Gastroesophageal sphincter (tissue), 4 donors: ENCODE measurements around the gene KAT7. TPM values are rescaled to one million over a fixed set of nuclear protein-coding genes. Genes with fewer than 3 reads are reported as not detected.

Experiments used
- ATAC-seq: fragments of 150-250 bp; one replicate; pipeline ENCODE4 v1.9.1; 2016; ENCODE audit warnings: mild to moderate bottlenecking, moderate library complexity
- H3K27ac ChIP-seq, 4 donors: fragments of 200-600 bp; sonication (generic) in 3 of 4; 1 replicate in 3 of 4; 2 replicates in 1 of 4; pipeline ENCODE4 v1.5.1; 2016 to 2019
- H3K27me3 ChIP-seq: fragments of 200-600 bp; sonication (generic); one replicate; pipeline ENCODE4 v1.5.1; 2019
- H3K36me3 ChIP-seq, 2 donors: fragments of 200-600 bp; sonication (generic); one replicate each; pipeline ENCODE4 v1.5.1; 2019; ENCODE audit warnings: control low read depth in 1 of 2
- H3K4me1 ChIP-seq, 3 donors: fragments of 200-600 bp; sonication (generic); 1 replicate in 2 of 3; 2 replicates in 1 of 3; pipeline ENCODE4 v1.5.1; 2016 to 2019; ENCODE audit warnings: control low read depth in 2 of 3
- H3K4me3 ChIP-seq, 2 donors: fragments of 200-600 bp; sonication (generic); one replicate each; pipeline ENCODE4 v1.5.1; 2019; ENCODE audit warnings: mild to moderate bottlenecking in 1 of 2, moderate library complexity in 1 of 2
- H3K9me3 ChIP-seq, 3 donors: fragments of 200-600 bp; sonication (generic); one replicate each; pipeline ENCODE4 v1.5.1; 2017 to 2019; ENCODE audit warnings: control low read depth in 2 of 3
- CTCF ChIP-seq, 4 experiments: fragments of 200-600 bp in 2 of 4; fragments of 450-650 bp in 2 of 4; sonication (generic) in 1 of 4; IDR thresholded peaks; one replicate each; pipeline ENCODE4 v1.5.1; 2017 to 2019; ENCODE audit warnings: antibody characterized with exemption in 4 of 4, mild to moderate bottlenecking in 2 of 4, moderate library complexity in 2 of 4
- EP300 ChIP-seq: sonication (generic); formaldehyde crosslinking; IDR thresholded peaks from one replicate; pipeline ENCODE4 v1.6.1; 2017; ENCODE audit warnings: antibody characterized with exemption, mild to moderate bottlenecking
- POLR2A ChIP-seq, 2 donors: fragments of 450-650 bp; IDR thresholded peaks; one replicate each; pipeline ENCODE4 v1.6.1; 2017; ENCODE audit warnings: antibody characterized with exemption in 2 of 2, mild to moderate bottlenecking in 2 of 2, moderate library complexity in 1 of 2
- POLR2AphosphoS5 ChIP-seq: sonication (generic); formaldehyde crosslinking; IDR thresholded peaks from one replicate; pipeline ENCODE4 v1.6.1; 2017; ENCODE audit warnings: antibody characterized with exemption
- WGBS, 2 donors: methylation state at CpG; one replicate each; pipeline ENCODE4 v1.1.5; 2018; ENCODE audit warnings: low coverage in 1 of 2; 5-methylcytosine and 5-hydroxymethylcytosine counted together
- total RNA-seq, 4 donors: library from RNA; depleted of rRNA; stranded (reverse); fragments of >200 nt; gene quantifications; one replicate each; pipeline ENCODE4 v1.1.0, GENCODE V29; 2016

KAT7 gene
- total RNA-seq, 4 donors from 2014 or later, result 37.7 to 54.1 (median 46.1) TPM

GRCh38 chr17:49842846-49843245 lies 54.4 kb downstream of the KAT7 start:
- Histone ChIP-seq H3K27me3 (no peaks in the 10 kb centered on the region), H3K9me3 (no peaks in the 10 kb centered on the region), H3K27ac (no peak overlapping the region), H3K4me3 (no peak overlapping the region), H3K36me3 (peaks cover 0 to 12% of the 10 kb centered on the region in 2 donors), H3K4me1 (peaks cover 2 to 58% (median 8%) of the 10 kb centered on the region in 3 donors)
- no peak for ATAC-seq
- TF ChIP-seq EP300 (no peak), POLR2AphosphoS5 (peak; percentile 57), POLR2A (IDR thresholded peaks at IDR 0.05) (no peak), CTCF (IDR thresholded peaks at IDR 0.05) (peak in 1 of 4 experiments; percentile 8)
- WGBS, 2 donors, result 18 to 55% methylated on average over 6 of the region's 6 CpGs

- no peak for ATAC-seq
- H3K27me3 ChIP-seq, result no peaks in the 10 kb centered on the region
- no peaks in the 10 kb centered on the region for H3K9me3 ChIP-seq
- H3K36me3 ChIP-seq, result peaks cover 0 to 2% of the 10 kb centered on the region in 2 donors
- no peak for TF ChIP-seq POLR2AphosphoS5
- no peak for TF ChIP-seq EP300
- TF ChIP-seq CTCF (IDR thresholded peaks at IDR 0.05), result peak in 1 of 4 experiments; percentile 13
- no peak overlapping the region for H3K27ac ChIP-seq
- H3K4me3 ChIP-seq, result no peak overlapping the region
- H3K4me1 ChIP-seq, result peaks cover 2 to 58% (median 8%) of the 10 kb centered on the region in 3 donors
- WGBS, 2 donors, result 86% methylated on average over 1 of the region's 6 CpGs; no CpG with 5 or more reads in 1 of the 2 donors
Measured at GRCh38 chr17:49843774-49844350, 55.4 kb downstream of the KAT7 start.

- Histone ChIP-seq H3K4me1 (peaks cover 2 to 60% (median 8%) of the 10 kb centered on the region in 3 donors), H3K9me3 (no peaks in the 10 kb centered on the region), H3K27ac (peak overlapping the region in 3 of 4 donors; percentile 62 to 67 (median 62)), H3K4me3 (no peak overlapping the region), H3K36me3 (no peaks in the 10 kb centered on the region), H3K27me3 (no peaks in the 10 kb centered on the region)
- WGBS, 2 donors, result 11% methylated on average over 3 of the region's 3 CpGs; no CpG with 5 or more reads in 1 of the 2 donors
- ATAC-seq, result peak; percentile 46
- TF ChIP-seq EP300, result no peak
- peak; percentile 78 for TF ChIP-seq POLR2AphosphoS5
Measured at GRCh38 chr17:49845321-49845720, 56.8 kb downstream of the KAT7 start.

GRCh38 chr17:49846938-49847712 lies 58.6 kb downstream of the KAT7 start:
- Histone ChIP-seq H3K4me3 (no peak overlapping the region), H3K36me3 (no peaks in the 10 kb centered on the region), H3K27me3 (no peaks in the 10 kb centered on the region), H3K9me3 (no peaks in the 10 kb centered on the region), H3K27ac (no peak overlapping the region), H3K4me1 (peaks cover 2 to 74% (median 16%) of the 10 kb centered on the region in 3 donors)
- TF ChIP-seq CTCF (IDR thresholded peaks at IDR 0.05) (no peak), EP300 (no peak), POLR2A (IDR thresholded peaks at IDR 0.05) (no peak), POLR2AphosphoS5 (no peak)
- ATAC-seq, result no peak
- WGBS, 2 donors, result 50 to 60% methylated on average over 3 to 5 of the region's 9 CpGs

- Histone ChIP-seq H3K9me3 (no peaks in the 10 kb centered on the region), H3K27ac (no peak within 1 kb of the TSS), H3K36me3 (no peaks in the 10 kb centered on the region), H3K4me1 (peaks cover 2 to 65% (median 16%) of the 10 kb centered on the region in 3 donors), H3K27me3 (no peaks in the 10 kb centered on the region), H3K4me3 (no peak within 1 kb of the TSS)
- ATAC-seq, result no peak
- TF ChIP-seq POLR2AphosphoS5 (no peak), CTCF (IDR thresholded peaks at IDR 0.05) (no peak), EP300 (no peak), POLR2A (IDR thresholded peaks at IDR 0.05) (no peak)
Measured at GRCh38 chr17:49848019-49848473, 59.6 kb downstream of the KAT7 start, which contains the start of gene TAC4. Gene TAC4 (minus strand): TSS chr17:49848069. CDS start chr17:49848017, 52 bp downstream.
